GM18508 (cell line): ENCODE results near the gene RORC.
"Not testable (repeated sequence)": the region's sequence is repeated elsewhere in the genome, so short reads cannot be mapped to it uniquely, and the experiment has no call there.

Experiments used
- ATAC-seq: cut with Tn5 transposase; IDR thresholded peaks from one replicate; pipeline ENCODE4 v1.9.1; 2021; ENCODE audit warnings: moderate number of reproducible peaks; ENCODE audit not compliant: insufficient read depth, unreplicated experiment

Gene RORC

GRCh38 chr1:151780736-151781135 is 50.9 kb downstream of the RORC start:
- ATAC-seq: not testable (repeated sequence)

GRCh38 chr1:151779852-151780251 is 51.8 kb downstream of the RORC start:
- ATAC-seq: no peak

GRCh38 chr1:151777317-151777716 is 54.3 kb downstream of the RORC start:
- ATAC-seq: no peak

- ATAC-seq: no peak
Measured at GRCh38 chr1:151776665-151777062, 54.9 kb downstream of the RORC start.

- ATAC-seq: no peak
Measured at GRCh38 chr1:151775894-151776664, 55.5 kb downstream of the RORC start.

GRCh38 chr1:151774256-151774922 is 57.2 kb downstream of the RORC start:
- no peak for ATAC-seq

GRCh38 chr1:151773702-151774101 is 57.9 kb downstream of the RORC start:
- no peak for ATAC-seq

- not testable (repeated sequence) for ATAC-seq
Measured at GRCh38 chr1:151769270-151769669, 62.3 kb downstream of the RORC start.

GRCh38 chr1:151768351-151769066 is 63.1 kb downstream of the RORC start:
- ATAC-seq: not testable (repeated sequence)

GRCh38 chr1:151763990-151764389 is 67.6 kb downstream of the RORC start:
- no peak for ATAC-seq

GRCh38 chr1:151762941-151763921 is 68.4 kb downstream of the RORC start, which contains the start of gene MRPL9:
MRPL9 (minus strand) TSS chr1:151763496; CDS start chr1:151763479, 17 bp downstream.
- ATAC-seq: no peak

- no peak for ATAC-seq
Measured at GRCh38 chr1:151760597-151761385, 70.8 kb downstream of the RORC start.

GRCh38 chr1:151759241-151759640 is 72.4 kb downstream of the RORC start:
- no peak for ATAC-seq

- no peak for ATAC-seq
Measured at GRCh38 chr1:151756291-151756690, 75.3 kb downstream of the RORC start.
